CD14-positive monocyte (primary cell): ENCODE results near the gene MAST4. TPM values are rescaled to one million over a fixed set of nuclear protein-coding genes. Genes with fewer than 3 reads are reported as not detected.

ENCODE experiments used
- DNase-seq, 3 donors: peaks; one replicate each; pipeline ENCODE4 v3.0.0-alpha.2; 2011 to 2022
- H2AFZ ChIP-seq: 2 replicates; pipeline ENCODE4 v1.6.0; 2012; ENCODE audit warnings: mild to moderate bottlenecking, low read depth, low read length, inconsistent platforms; ENCODE audit not compliant: insufficient read depth, poor library complexity, severe bottlenecking
- H3K27ac ChIP-seq, 2 donors: 1 replicate in 1 of 2; 2 replicates in 1 of 2; pipeline ENCODE4 v1.5.1; 2012 to 2013; ENCODE audit warnings: low read length in 2 of 2, control low read depth in 1 of 2, inconsistent platforms in 1 of 2, low read depth in 1 of 2, mild to moderate bottlenecking in 1 of 2
- H3K27me3 ChIP-seq, 2 donors: one replicate each; pipeline versions ENCODE4 v1.6.0 to v1.6.1; 2011 to 2013; ENCODE audit warnings: low read length in 2 of 2; ENCODE audit not compliant: control insufficient read depth in 2 of 2, insufficient read depth in 2 of 2
- H3K36me3 ChIP-seq, 2 donors: replicated peaks in 1 of 2; 1 replicate in 1 of 2; 2 replicates in 1 of 2; pipeline versions ENCODE4 v1.5.1 to v1.6.1; 2012 to 2013; ENCODE audit warnings: low read length in 2 of 2, control low read depth in 1 of 2, inconsistent platforms in 1 of 2, mild to moderate bottlenecking in 1 of 2; ENCODE audit not compliant: insufficient read depth in 2 of 2, control insufficient read depth in 1 of 2
- H3K4me1 ChIP-seq, 2 donors: 1 replicate in 1 of 2; 2 replicates in 1 of 2; pipeline versions ENCODE4 v1.5.1 to v1.6.1; 2012 to 2013; ENCODE audit warnings: low read length in 2 of 2, control low read depth in 1 of 2, inconsistent platforms in 1 of 2, mild to moderate bottlenecking in 1 of 2, moderate library complexity in 1 of 2; ENCODE audit not compliant: insufficient read depth in 2 of 2, control insufficient read depth in 1 of 2
- H3K4me2 ChIP-seq: replicated peaks from 2 replicates; pipeline ENCODE3; 2012; ENCODE audit warnings: low read length, moderate library complexity, mild to moderate bottlenecking; ENCODE audit not compliant: poor library complexity, severe bottlenecking; ENCODE audit errors: extremely low read depth
- H3K4me3 ChIP-seq, 3 experiments: fragments of 200-600 bp in 1 of 3; sonication (generic) in 1 of 3; replicated peaks in 1 of 3; 1 replicate in 2 of 3; 2 replicates in 1 of 3; pipeline ENCODE4 v1.5.1; 2011 to 2013; ENCODE audit warnings: low read length in 3 of 3, mild to moderate bottlenecking in 3 of 3, control low read depth in 2 of 3, low read depth in 2 of 3, inconsistent platforms in 1 of 3, moderate library complexity in 1 of 3
- H3K79me2 ChIP-seq: 2 replicates; pipeline ENCODE4 v1.6.0; 2012; ENCODE audit warnings: mild to moderate bottlenecking, control low read depth, inconsistent platforms, low read length, moderate library complexity; ENCODE audit not compliant: insufficient read depth
- H3K9ac ChIP-seq: 2 replicates; pipeline ENCODE4 v1.6.0; 2017; ENCODE audit warnings: low read length, mild to moderate bottlenecking; ENCODE audit not compliant: insufficient read depth, poor library complexity, severe bottlenecking
- H3K9me3 ChIP-seq, 2 donors: replicated peaks in 1 of 2; 1 replicate in 1 of 2; 2 replicates in 1 of 2; pipeline versions ENCODE4 v1.5.1 to v1.6.1; 2012 to 2013; ENCODE audit warnings: low read length in 2 of 2, control low read depth in 1 of 2; ENCODE audit not compliant: control insufficient read depth in 1 of 2, insufficient read depth in 1 of 2
- H4K20me1 ChIP-seq: 2 replicates; pipeline ENCODE4 v1.6.0; 2012; ENCODE audit warnings: mild to moderate bottlenecking, low read length, control low read depth, moderate library complexity; ENCODE audit not compliant: insufficient read depth
- H3K27ac Mint-ChIP-seq, 7 donors: one replicate each; pipeline ENCODE4 v1.8.0; 2020; ENCODE audit warnings: mild to moderate bottlenecking in 7 of 7, mixed read lengths in 7 of 7, moderate library complexity in 6 of 7, inconsistent platforms in 2 of 7
- H3K27me3 Mint-ChIP-seq, 3 donors: one replicate each; pipeline ENCODE4 v1.8.0; 2021 to 2022; ENCODE audit warnings: low read depth in 3 of 3, mild to moderate bottlenecking in 3 of 3, mixed read lengths in 3 of 3, moderate library complexity in 3 of 3, inconsistent platforms in 1 of 3
- H3K36me3 Mint-ChIP-seq, 2 donors: one replicate each; pipeline ENCODE4 v1.8.0; 2020; ENCODE audit warnings: mixed read lengths in 2 of 2, inconsistent platforms in 1 of 2, mild to moderate bottlenecking in 1 of 2
- H3K4me1 Mint-ChIP-seq: one replicate; pipeline ENCODE4 v1.8.0; 2020; ENCODE audit warnings: mild to moderate bottlenecking, mixed read lengths
- H3K4me3 Mint-ChIP-seq, 2 donors: one replicate each; pipeline ENCODE4 v1.8.0; 2020; ENCODE audit warnings: mild to moderate bottlenecking in 2 of 2, mixed read lengths in 2 of 2, moderate library complexity in 1 of 2
- H3K9me3 Mint-ChIP-seq, 7 donors: one replicate each; pipeline ENCODE4 v1.8.0; 2020 to 2022; ENCODE audit warnings: mixed read lengths in 7 of 7, mild to moderate bottlenecking in 6 of 7, moderate library complexity in 6 of 7, inconsistent platforms in 2 of 7
- CTCF ChIP-seq: fragments of 200-600 bp; IDR thresholded peaks from one replicate; pipeline ENCODE4 v1.8.0; 2022; ENCODE audit warnings: antibody characterized with exemption, mild to moderate bottlenecking
- WGBS: methylation state at CpG from one replicate; pipeline ENCODE4 v1.1.5; 2013; ENCODE audit warnings: missing lambda C conversion rate; ENCODE audit not compliant: insufficient coverage; 5-methylcytosine and 5-hydroxymethylcytosine counted together
- intact Hi-C, 2 donors: fragments of 100-400 bp; cut with micrococcal nuclease; formaldehyde crosslinking; loops; one replicate each; pipeline versions ENCODE4 v1.15.0 to v1.15.1; 2023
- polyA plus RNA-seq, 3 donors: library from polyadenylated mRNA; depleted of rRNA in 1 of 3; unstranded in 2 of 3; stranded (reverse) in 1 of 3; fragments of 300-500 nt in 2 of 3; fragments of >200 nt in 1 of 3; fragmentation: Illumina TruSeq in 2 of 3; gene quantifications; 1 replicate in 2 of 3; 2 replicates in 1 of 3; pipeline ENCODE4 v1.2.3, GENCODE V29; 2012 to 2021

MAST4 gene
- polyA plus RNA-seq, 3 donors: 0.03 to 0.24 TPM; not detected in 1

- Histone ChIP-seq H4K20me1 (no peaks in the 10 kb centered on the region), H3K79me2 (no peaks in the 10 kb centered on the region), H3K27ac (no peak overlapping the region), H3K27me3 (no peaks in the 10 kb centered on the region), H3K4me1 (peaks cover 27 to 31% of the 10 kb centered on the region in 2 donors), H3K9me3 (peaks cover 25 to 27% of the 10 kb centered on the region in 2 donors), H3K4me3 (no peak overlapping the region), H3K4me2 (no peak overlapping the region), H2AFZ (no peak overlapping the region), H3K36me3 (no peaks in the 10 kb centered on the region), H3K9ac (no peak overlapping the region)
- H3K4me1 Mint-ChIP-seq: peaks cover 12% of the 10 kb centered on the region
- peaks cover 16 to 37% (median 26%) of the 10 kb centered on the region in 7 donors for H3K9me3 Mint-ChIP-seq
- 88% methylated on average over 1 of the region's 1 CpG for WGBS
- H3K27me3 Mint-ChIP-seq: peaks cover 0 to 8% (median 1%) of the 10 kb centered on the region in 3 donors
- no peak overlapping the region for H3K4me3 Mint-ChIP-seq
- DNase-seq: no peak
- H3K27ac Mint-ChIP-seq: no peak overlapping the region
- TF ChIP-seq CTCF: no peak
- intact Hi-C loops: no loop called here
- peaks cover 9 to 31% of the 10 kb centered on the region in 2 donors for H3K36me3 Mint-ChIP-seq
These were observed 577.8 kb downstream of the MAST4 start for GRCh38 chr5:67173959-67174358.

GRCh38 chr5:67176936-67177335 is 580.7 kb downstream of the MAST4 start:
- DNase-seq: peak; percentile 72 to 76 (median 75)
- no peak for TF ChIP-seq CTCF
- Mint-ChIP-seq H3K4me1 (peaks cover 26% of the 10 kb centered on the region), H3K9me3 (peaks cover 21 to 52% (median 40%) of the 10 kb centered on the region in 7 donors), H3K27ac (peak overlapping the region in 6 of 7 donors; percentile 79 to 95 (median 87)), H3K27me3 (peaks cover 0 to 8% (median 1%) of the 10 kb centered on the region in 3 donors), H3K36me3 (peaks cover 24 to 59% of the 10 kb centered on the region in 2 donors), H3K4me3 (no peak overlapping the region)
- Histone ChIP-seq H3K79me2 (peaks cover 18% of the 10 kb centered on the region), H3K36me3 (peaks cover 6 to 13% of the 10 kb centered on the region in 2 donors), H3K9ac (no peak overlapping the region), H3K9me3 (peaks cover 36 to 43% of the 10 kb centered on the region in 2 donors), H3K4me2 (no peak overlapping the region), H4K20me1 (no peaks in the 10 kb centered on the region), H3K4me1 (peaks cover 20 to 21% of the 10 kb centered on the region in 2 donors), H3K27ac (peak overlapping the region in 1 of 2 donors; percentile 76), H3K4me3 (no peak overlapping the region), H2AFZ (no peak overlapping the region), H3K27me3 (no peaks in the 10 kb centered on the region)
- intact Hi-C loops: no loop called here
